ENCODE data around the gene ADCY1.
"Not testable (repeated sequence)": the region's sequence is repeated elsewhere in the genome, so short reads cannot be mapped to it uniquely, and the experiment has no call there.

ADCY1 gene

GRCh38 chr7:45712872-45713668 is 138.9 kb downstream of the ADCY1 start:
- no peak for DNase-seq (ENCODE audit: low read depth)

- no peak for DNase-seq (ENCODE audit: low read depth)
Measured at GRCh38 chr7:45713669-45714520, 139.7 kb downstream of the ADCY1 start.

GRCh38 chr7:45714521-45714820 is 140.3 kb downstream of the ADCY1 start:
- no peak for DNase-seq (ENCODE audit: low read depth)

GRCh38 chr7:45715471-45716352 is 141.5 kb downstream of the ADCY1 start:
- DNase-seq (ENCODE audit: low read depth) = no peak

- DNase-seq (ENCODE audit: low read depth) = no peak
Measured at GRCh38 chr7:45716380-45717203, 142.4 kb downstream of the ADCY1 start.

- no peak for DNase-seq (ENCODE audit: low read depth)
Measured at GRCh38 chr7:45717537-45718235, 143.5 kb downstream of the ADCY1 start.

- DNase-seq (ENCODE audit: low read depth) = no peak
Measured at GRCh38 chr7:45718464-45719330, 144.5 kb downstream of the ADCY1 start.

- no peak for DNase-seq (ENCODE audit: low read depth)
Measured at GRCh38 chr7:45720989-45721388, 146.8 kb downstream of the ADCY1 start.

GRCh38 chr7:45721686-45722598 is 147.8 kb downstream of the ADCY1 start:
- DNase-seq (ENCODE audit: low read depth) = no peak

GRCh38 chr7:45725231-45725630 is 151.1 kb downstream of the ADCY1 start:
- not testable (repeated sequence) for DNase-seq (ENCODE audit: low read depth)

GRCh38 chr7:45726883-45727282 is 152.7 kb downstream of the ADCY1 start:
- DNase-seq (ENCODE audit: low read depth) = no peak

- peak; percentile 59 for DNase-seq (ENCODE audit: low read depth)
Measured at GRCh38 chr7:45731692-45732443, 157.7 kb downstream of the ADCY1 start.

- not testable (repeated sequence) for DNase-seq (ENCODE audit: low read depth)
Measured at GRCh38 chr7:45738920-45739319, 164.8 kb downstream of the ADCY1 start.

- DNase-seq (ENCODE audit: low read depth) = not testable (repeated sequence)
Measured at GRCh38 chr7:45740573-45740972, 166.4 kb downstream of the ADCY1 start.

GRCh38 chr7:45748976-45749375 is 174.8 kb downstream of the ADCY1 start:
- peak; percentile 20 for DNase-seq (ENCODE audit: low read depth)

GRCh38 chr7:45751352-45751751 is 177.2 kb downstream of the ADCY1 start:
- not testable (repeated sequence) for DNase-seq (ENCODE audit: low read depth)

GRCh38 chr7:45756333-45756732 is 182.2 kb downstream of the ADCY1 start:
- DNase-seq (ENCODE audit: low read depth) = not testable (repeated sequence)

GRCh38 chr7:45756757-45757156 is 182.6 kb downstream of the ADCY1 start:
- DNase-seq (ENCODE audit: low read depth) = not testable (repeated sequence)
